Measurements from ENCODE around the gene EZH1.

The EZH1 gene
- total RNA-seq = 45.1 to 184 (median 174) reads per million in 3 experiments

DNA sequence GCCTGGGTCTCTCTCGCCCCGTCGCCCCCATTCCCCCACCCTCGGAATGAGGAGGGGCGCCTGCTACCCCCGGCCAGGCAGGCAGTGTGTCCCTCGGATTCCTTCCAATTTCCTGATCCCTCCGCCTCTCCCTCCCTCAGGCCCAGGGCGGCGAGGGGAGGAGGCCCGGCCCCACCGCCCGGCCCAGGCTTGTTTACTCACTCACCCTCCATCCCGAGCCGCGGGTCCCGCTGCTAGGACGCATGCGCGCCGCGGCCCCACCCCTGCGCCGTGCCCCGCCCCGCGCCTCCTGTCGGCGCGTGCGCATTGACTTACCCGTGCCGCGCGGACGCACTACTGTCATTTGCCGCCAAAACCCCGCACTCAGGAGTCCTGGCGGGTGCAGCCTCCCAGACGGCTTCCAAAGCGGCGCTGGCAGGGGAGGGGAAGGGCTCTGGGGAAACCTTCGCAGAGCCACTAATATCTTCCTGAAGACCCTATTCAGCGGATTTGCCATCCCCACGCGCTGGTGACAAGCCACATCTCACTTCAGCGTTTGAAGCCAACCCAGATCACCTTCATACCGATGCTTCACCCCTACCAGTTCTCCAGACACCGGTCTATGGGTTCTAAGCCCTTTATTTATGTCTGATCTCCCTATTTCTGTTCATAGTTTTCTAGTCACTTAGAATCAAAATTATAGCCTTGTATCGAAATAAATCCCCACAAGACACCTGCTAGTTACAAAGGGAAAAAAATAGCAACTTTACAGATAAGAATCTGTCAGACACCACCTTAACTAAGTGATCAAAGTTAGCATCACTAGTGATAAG lies at the start of gene EZH1:
Gene EZH1, minus strand, starts transcription at position 235 of the 812 bp plus-strand sequence. CDS start 16,099 bp downstream, outside the sequence.
- DNase-seq = peak; percentile 94

GRCh38 chr17:42792545-42792944 lies 47.7 kb upstream of the EZH1 start:
- no peak for DNase-seq

DNA sequence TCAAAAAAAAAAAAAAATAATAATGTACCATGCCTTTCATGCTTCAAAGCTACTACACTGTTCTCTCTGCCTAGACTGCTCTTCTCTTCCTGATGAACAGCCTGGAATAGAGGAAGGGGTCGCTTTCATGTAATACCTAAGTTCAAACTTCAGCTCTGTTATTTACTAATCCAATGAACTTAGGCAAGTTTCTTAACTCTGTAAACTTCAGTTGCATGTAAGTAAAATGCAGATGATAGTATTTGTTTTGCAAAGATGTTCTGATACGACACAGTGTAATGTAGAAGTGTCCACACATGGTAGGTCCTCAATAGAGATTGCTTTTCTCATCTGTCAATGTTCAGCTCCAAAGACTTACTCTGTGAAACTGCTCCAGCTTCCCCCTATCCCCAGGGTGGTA lies 47.1 kb upstream of the EZH1 start:
- no peak for DNase-seq

DNA sequence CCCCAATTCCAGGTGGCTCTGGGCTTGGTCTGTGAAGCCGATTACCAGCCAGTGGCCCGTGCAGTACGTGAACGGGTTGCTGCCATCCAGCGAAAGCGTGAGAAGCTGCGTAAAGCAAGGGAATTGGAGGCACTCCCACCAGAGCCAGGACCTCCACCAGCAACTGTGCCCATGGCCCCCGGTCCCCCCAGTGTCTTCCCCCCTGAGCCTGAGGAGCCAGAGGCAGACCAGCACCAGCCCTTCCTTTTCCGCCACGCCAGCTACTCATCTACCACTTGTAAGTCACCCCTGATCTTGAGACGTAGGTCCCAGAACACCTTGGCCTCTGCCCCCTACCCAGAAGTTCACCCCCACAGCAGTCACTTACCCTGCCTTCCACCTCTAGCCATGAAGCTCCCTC lies 42.4 kb upstream of the EZH1 start:
- no peak for DNase-seq

- no peak for DNase-seq
Measured at GRCh38 chr17:42784811-42785592, 40.2 kb upstream of the EZH1 start.

DNA sequence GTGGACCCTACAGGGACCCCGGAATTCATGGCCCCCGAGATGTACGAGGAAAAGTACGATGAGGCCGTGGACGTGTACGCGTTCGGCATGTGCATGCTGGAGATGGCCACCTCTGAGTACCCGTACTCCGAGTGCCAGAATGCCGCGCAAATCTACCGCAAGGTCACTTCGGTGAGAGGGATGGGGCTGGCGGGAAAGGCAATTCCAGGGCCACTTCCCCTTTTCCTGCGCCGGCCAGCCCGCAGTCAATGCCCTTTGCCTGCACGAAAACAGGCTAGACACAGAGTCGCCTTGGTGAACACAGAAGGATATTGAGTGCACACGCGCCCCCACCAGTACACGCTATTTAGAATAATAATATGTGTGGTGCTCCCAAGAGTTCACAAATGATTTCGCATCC lies 39.6 kb upstream of the EZH1 start:
- DNase-seq = no peak

- no peak for DNase-seq
Measured at GRCh38 chr17:42783791-42784138, 38.9 kb upstream of the EZH1 start.

DNA sequence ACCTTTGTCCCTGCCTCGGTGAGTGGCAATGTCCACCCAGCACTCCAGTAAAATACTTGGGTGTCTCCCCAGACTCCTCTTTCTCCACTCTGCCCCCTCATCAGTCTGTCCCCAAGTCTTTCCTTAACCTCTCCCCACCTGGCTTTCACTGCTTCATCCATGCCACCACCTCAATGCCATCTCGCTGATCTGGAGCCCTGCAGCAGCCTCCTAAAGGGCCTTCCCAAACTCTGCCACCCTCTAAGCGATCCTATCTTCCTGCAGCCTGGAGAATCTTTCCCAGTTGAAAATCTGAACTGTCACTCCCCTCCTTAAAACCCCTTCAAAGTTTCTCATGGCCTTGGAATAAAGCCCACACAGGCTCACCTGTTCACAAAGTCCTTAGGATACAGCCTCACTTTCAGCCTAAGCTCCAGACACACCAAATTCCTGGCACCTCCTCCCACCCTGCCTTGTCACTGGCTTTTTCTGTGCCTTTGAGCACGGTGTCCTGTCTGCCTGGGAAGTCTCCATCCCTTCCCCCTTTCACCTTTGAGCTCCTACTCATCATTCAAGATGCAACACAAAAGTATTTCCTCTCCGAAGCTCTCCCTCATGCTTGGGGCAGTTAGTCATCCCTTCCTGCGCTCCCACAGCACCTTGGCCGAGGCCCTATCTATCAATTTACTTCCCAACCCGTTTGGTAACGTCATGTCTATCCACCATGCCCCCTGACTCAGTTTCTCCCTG lies 38.4 kb upstream of the EZH1 start:
- no peak for DNase-seq

- no peak for DNase-seq
Measured at GRCh38 chr17:42782166-42783061, 37.6 kb upstream of the EZH1 start.

GRCh38 chr17:42781639-42782165 lies 36.9 kb upstream of the EZH1 start:
- no peak for DNase-seq

DNA sequence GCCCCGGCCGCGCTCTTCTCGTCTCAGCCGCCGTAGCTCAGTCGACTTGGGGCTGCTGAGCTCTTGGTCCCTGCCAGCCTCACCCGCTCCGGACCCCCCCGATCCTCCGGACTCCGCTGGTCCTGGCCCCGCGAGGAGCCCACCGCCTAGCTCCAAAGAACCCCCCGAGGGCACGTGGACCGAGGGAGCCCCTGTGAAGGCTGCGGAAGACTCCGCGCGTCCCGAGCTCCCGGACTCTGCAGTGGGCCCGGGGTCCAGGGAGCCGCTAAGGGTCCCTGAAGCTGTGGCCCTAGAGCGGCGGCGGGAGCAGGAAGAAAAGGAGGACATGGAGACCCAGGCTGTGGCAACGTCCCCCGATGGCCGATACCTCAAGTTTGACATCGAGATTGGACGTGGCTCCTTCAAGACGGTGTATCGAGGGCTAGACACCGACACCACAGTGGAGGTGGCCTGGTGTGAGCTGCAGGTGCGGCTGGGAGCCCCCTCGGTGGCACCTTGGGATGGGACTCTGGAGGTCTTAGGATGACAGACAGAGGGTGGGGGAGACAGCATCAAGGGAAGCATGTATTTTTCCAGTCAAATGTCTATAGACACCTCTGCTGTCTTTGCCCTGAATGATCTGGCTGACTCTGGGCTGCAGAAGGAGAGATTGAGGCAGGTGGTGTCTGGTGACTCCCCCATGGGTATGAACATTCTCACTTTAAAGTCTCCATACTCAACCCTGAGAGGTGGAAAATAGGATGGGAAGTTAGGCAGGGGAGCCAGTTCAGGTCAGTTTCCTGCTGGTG lies 36.2 kb upstream of the EZH1 start:
- no peak for DNase-seq

- DNase-seq = no peak
Measured at GRCh38 chr17:42779936-42780850, 35.4 kb upstream of the EZH1 start, which contains the start of gene WNK4. Gene WNK4 (plus strand): TSS chr17:42780610. CDS start chr17:42780699, 89 bp downstream.

- DNase-seq = no peak
Measured at GRCh38 chr17:42779304-42779935, 34.6 kb upstream of the EZH1 start.

GRCh38 chr17:42778570-42778969 lies 33.7 kb upstream of the EZH1 start:
- DNase-seq = no peak

DNA sequence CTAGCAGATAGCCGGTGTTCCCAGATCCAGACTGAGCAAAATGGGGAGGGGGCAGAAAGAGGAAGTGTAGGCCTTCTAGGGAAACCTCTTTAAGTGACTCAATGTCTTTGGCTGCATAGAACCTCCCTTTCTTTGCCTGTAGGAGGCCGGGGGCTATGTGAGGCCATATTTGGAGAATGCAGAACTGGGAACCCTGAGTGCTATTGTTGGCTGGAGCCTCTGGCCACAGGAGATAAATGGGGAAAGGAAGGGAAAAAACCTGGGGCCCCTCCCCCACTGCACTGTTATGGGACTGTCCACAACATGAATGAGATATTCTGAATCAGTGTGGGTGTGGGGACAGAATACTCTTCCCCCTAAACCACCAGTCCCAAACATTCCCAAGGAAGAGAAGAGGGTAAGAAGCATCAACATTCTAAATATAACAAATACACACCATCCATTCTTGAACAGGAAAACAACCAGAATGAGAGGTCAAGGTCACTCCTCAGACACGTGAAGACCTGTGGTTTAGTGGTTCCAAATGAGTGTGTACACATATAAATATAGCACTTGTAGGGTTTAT lies 30.8 kb upstream of the EZH1 start:
- no peak for DNase-seq

DNA sequence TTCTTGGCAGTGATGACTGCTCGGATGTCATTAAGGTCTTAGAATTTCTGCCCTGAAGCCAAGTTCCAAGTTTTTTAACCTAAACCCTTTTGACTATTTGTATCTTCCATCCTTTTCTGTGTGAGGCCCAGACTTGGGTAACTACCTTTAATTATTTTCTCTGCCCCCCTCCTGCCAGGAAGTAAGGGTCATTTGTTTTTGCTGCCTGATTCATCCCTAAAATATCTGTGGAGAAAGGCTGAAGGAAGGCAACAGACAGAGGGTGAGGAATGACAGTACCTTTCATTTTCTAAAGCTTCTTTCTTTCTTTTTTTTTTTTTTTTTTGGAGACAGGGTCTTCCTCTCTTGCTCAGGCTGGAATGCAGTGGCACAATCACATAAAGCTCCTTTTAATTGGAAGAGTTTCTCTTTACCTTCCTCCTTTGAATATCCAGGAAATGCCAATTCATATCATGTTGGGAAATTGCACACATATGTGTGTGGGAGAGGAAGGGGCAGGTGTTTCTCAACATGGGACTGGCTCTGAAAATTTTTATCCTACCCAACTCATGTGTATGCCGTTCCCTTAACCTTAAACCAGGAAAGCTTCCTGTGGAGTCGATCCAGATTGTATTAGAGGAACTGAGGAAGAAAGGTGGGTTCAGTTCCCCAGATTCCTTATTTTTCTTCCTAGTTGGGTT lies 29.4 kb upstream of the EZH1 start:
- DNase-seq = no peak

GRCh38 chr17:42773290-42774035 lies 28.6 kb upstream of the EZH1 start, which contains the start of gene VPS25:
Gene VPS25 (plus strand): TSS chr17:42773449. CDS start chr17:42773476, 27 bp downstream.
- peak; percentile 64 for DNase-seq

GRCh38 chr17:42772945-42773289 lies 28.1 kb upstream of the EZH1 start:
- DNase-seq = no peak

Measured in central memory CD4-positive, alpha-beta T cell (primary cell).